T follicular helper cell (primary cell): ENCODE data around the gene SHLD1.

ENCODE experiments used
- DNase-seq: peaks from one replicate; pipeline ENCODE4 v3.0.0-alpha.2; 2020; ENCODE audit warnings: low read depth

The SHLD1 gene

DNA sequence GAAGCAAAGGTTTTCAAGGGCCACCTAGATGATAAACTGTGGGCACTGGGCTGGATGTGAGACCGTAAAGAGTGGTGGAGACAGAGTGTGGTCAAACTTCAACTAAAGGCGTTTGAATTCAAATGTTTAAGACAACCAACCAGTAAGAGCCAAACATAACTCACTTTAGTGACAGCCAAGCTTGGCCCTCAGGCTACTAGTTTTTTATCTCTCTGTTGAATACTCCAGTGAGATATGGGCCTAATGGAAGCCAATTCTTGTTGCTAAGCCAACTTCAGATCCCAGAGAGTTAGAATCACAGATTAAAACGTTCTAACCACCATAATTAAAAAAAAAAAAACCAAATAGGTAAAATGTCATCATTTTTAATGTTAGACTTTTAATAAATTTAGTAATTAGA is 142.9 kb downstream of the SHLD1 start:
- no peak for DNase-seq

DNA sequence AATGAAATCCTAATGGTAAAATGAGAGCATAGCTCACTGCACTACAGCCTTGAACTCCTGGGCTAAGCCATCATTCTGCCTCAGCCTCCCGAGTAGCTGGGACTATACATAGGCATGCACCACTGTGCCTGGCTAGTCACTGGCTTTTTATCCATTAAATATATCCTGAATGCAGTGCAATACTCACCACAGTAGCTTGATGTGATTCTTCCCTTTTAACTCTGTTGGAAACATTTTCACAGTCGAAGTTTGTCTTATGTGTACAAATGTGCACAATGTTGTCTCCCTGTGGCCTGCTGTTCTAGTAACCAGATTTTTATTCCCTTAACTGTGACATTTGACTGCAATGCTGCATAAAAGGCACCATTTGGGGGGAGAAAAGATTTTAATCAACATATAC is 143.4 kb downstream of the SHLD1 start:
- no peak for DNase-seq

DNA sequence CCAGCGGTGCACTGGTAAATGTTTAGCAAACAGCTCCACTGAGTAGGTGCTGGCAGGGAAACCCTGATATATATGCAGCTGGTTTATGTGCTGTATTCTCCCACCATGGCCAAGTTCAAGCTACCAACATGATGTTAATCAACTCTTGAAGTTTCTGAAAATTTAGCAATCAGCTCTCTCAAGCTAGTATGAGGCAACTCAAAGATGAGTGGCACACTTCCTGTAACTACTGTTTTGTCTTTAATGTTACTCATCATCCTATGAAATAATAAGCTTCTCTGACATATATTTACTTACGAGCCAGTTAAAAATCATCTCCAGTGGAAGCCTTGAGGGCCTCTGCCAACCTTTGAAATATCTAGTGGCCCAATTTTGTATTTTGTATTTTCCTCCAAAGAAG is 145.4 kb downstream of the SHLD1 start:
- no peak for DNase-seq

DNA sequence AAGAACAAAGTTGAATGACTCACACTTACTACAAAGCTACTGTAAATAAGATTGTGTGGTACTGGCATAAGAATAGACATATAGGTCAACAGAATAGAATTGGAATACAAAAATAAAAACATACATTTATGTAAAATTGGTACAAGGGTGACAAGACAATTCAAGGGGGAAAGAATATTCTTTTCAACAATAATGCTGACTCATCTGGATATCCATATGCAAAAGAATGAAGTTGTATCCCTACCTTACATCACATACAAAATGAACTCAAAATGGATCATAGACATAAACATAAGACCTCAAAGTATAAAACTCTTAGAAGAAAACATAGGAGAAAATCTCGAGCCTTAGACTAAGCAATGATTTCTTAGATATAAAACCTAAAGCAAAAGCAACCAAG is 149.2 kb downstream of the SHLD1 start:
- no peak for DNase-seq

DNA sequence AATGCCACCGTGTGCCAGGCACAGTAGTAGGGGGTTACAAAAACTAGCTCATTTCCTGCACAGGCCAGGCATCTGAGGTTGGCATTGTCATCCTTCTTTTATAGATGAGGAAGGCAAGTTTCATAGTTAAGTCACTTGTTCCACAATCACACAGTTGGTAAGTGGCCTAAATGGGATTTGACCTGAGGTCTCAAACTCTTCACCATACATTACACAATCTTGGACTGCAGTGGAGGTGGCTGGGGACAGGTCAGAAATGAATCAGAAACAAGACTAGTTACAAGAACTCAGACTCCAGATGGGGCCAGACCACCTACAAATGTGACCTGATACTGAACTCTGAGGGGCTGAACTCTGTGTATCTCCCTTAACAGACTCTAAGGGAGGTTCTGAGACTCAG is 150.7 kb downstream of the SHLD1 start:
- DNase-seq = no peak

DNA sequence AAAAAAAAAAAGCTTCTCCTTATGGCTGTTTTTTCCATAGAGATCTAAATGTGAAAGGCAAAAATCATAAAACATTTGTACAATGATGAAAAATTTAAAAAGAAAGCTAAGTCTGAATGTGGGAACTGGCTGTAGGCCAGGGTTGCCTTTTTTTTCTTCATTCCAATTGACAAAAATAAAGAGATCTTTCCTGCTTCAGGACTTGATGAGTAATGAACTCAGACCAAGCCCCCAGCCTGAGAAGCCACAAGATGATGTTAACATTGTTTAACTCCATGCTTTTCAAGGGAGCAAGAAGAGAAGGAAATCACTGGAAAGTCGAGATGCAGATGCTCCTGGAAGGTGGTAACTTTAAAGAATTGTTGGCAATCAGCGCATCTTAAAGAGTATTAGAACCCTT is 158.8 kb downstream of the SHLD1 start:
- DNase-seq = no peak

DNA sequence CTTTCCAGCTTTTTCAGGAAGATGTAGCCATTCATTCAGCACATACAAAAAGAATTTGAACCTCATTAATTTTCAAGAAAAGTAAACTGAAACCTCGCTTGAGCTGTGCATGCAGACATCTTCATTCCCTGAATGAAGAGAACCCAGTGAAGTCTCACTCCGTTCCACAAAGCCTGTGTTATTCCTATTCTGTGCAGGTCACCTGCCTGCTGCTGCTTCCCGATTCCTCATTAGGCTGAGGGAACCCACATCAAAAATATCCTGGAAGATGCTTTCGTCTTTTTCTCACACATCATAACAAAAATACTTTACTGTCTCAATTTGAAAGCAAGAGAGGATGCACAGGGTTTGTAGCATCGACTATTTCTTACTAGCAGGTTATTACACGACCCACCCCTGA is 160.0 kb downstream of the SHLD1 start:
- no peak for DNase-seq

DNA sequence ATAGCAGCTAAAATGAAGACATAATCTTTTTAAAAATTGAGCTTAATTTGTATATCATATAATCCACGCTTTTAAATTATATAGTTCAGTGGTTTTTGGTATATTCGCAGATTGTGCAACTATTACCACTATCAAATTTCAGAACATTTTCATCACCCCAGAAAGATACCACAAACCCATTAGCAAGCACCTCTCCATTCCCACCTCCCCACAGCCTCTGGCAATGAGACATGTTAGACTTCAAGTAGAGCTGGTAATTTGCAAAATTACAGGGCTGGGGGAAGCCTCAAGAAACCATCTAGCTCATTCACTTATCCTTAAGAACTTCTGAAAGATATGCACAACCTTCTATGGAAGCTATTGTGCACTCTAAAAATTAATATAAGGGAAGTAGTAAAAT is 163.0 kb downstream of the SHLD1 start:
- DNase-seq = no peak
